Heart left ventricle (tissue), 13 donors: ENCODE measurements around the gene SH3BP5.

Experiments
- CTCF ChIP-seq, 12 donors: fragments of 200-600 bp; sonication (generic) in 4 of 12; IDR thresholded peaks; one replicate each; pipeline versions ENCODE4 v1.5.0 to v1.8.0; 2018 to 2022; ENCODE audit warnings: antibody characterized with exemption in 12 of 12, mild to moderate bottlenecking in 5 of 12
- POLR2A ChIP-seq, 2 donors: fragments of 450-650 bp; IDR thresholded peaks; one replicate each; pipeline ENCODE4 v1.6.1; 2017; ENCODE audit warnings: antibody characterized with exemption in 2 of 2, mild to moderate bottlenecking in 2 of 2, moderate library complexity in 2 of 2
- donor health status: ischemic (EF 13 %, LVEDD 7.1; RV severe dilation, severe dysfunction).
- donor health status: DM: no; HTN: yes; CAD: no.
- donor health status: DM: no; HTN: no; CAD: no.
- donor health status: ischemic (EF 25% LVEDD 6.9; RV normal size, moderate dysfunction).
- donor health status: ischemic (EF 25% LVEDD 5.7; RV mildly dilated, moderate dysfunction).
- donor health status: ischemic (EF 35%, LVEDD 5.7; RV mildly dilated, moderate dysfunction).
- donor health status: nonischemic (EF 11% LVEDD 7.7; RV severe dilation, severe dysfunction).
- donor health status: DM: yes; HTN: yes; CAD: no.
- donor health status: PGD.
- donor health status: ischemic (EF 29% LVEDD 5.4; RV normal size, mild dysfunction).
- donor health status: nonischemic (EF 23%, LVEDD 6.1; RV moderate dilation, normal function).

GRCh38 chr3:15290736-15291135 is 41.6 kb downstream of the SH3BP5 start:
- no peak for TF ChIP-seq POLR2A (IDR thresholded peaks at IDR 0.05)
- TF ChIP-seq CTCF (IDR thresholded peaks at IDR 0.05), result no peak
